Astrocyte (in vitro differentiated cells and primary cell): ENCODE results near the gene MDM1. TPM values are rescaled to one million over a fixed set of nuclear protein-coding genes. Genes with fewer than 3 reads are reported as not detected.

Experiments used
- DNase-seq: peaks from one replicate; pipeline ENCODE4 v3.0.0-alpha.2; 2010; ENCODE audit warnings: low read depth
- FAIRE-seq: peaks from 2 replicates; lab custom pipeline; 2011; peaks lifted over from hg19 to GRCh38; lab: Jason Lieb, UNC
- H2AFZ ChIP-seq: 2 replicates; pipeline ENCODE4 v1.6.0; 2012; ENCODE audit warnings: low read depth, low read length, inconsistent platforms
- H3K27ac ChIP-seq: 2 replicates; pipeline ENCODE4 v1.5.1; 2011; ENCODE audit warnings: low read depth, low read length, inconsistent platforms
- H3K27me3 ChIP-seq: 2 replicates; pipeline ENCODE4 v1.6.0; 2011; ENCODE audit warnings: low read length, inconsistent platforms; ENCODE audit not compliant: insufficient read depth
- H3K36me3 ChIP-seq: 2 replicates; pipeline ENCODE4 v1.5.1; 2011; ENCODE audit warnings: low read length, inconsistent platforms; ENCODE audit not compliant: insufficient read depth
- H3K4me1 ChIP-seq: 2 replicates; pipeline ENCODE4 v1.5.1; 2011; ENCODE audit warnings: low read length, inconsistent platforms; ENCODE audit not compliant: insufficient read depth
- H3K4me2 ChIP-seq: 2 replicates; pipeline ENCODE4 v1.6.0; 2012; ENCODE audit warnings: low read length, inconsistent platforms
- H3K4me3 ChIP-seq: 2 replicates; pipeline ENCODE4 v1.5.1; 2011; ENCODE audit warnings: low read depth, mild to moderate bottlenecking, low read length, inconsistent platforms; ENCODE audit not compliant: insufficient read depth
- H3K79me2 ChIP-seq: 2 replicates; pipeline ENCODE4 v1.6.0; 2012; ENCODE audit warnings: mild to moderate bottlenecking, low read length, inconsistent platforms; ENCODE audit not compliant: insufficient read depth
- H3K9ac ChIP-seq: 2 replicates; pipeline ENCODE4 v1.6.0; 2012; ENCODE audit warnings: mild to moderate bottlenecking, low read length, inconsistent platforms
- H3K9me3 ChIP-seq: 2 replicates; pipeline ENCODE4 v1.5.1; 2012; ENCODE audit warnings: low read depth, mild to moderate bottlenecking, low read length, inconsistent platforms; ENCODE audit not compliant: insufficient read depth
- H4K20me1 ChIP-seq: 2 replicates; pipeline ENCODE4 v1.6.0; 2012; ENCODE audit warnings: low read length, inconsistent platforms; ENCODE audit not compliant: insufficient read depth
- H3K27ac Mint-ChIP-seq: one replicate; pipeline ENCODE4 v1.8.0; 2021; ENCODE audit warnings: mild to moderate bottlenecking, mixed read lengths; ENCODE audit not compliant: unreplicated experiment
- H3K27me3 Mint-ChIP-seq: one replicate; pipeline ENCODE4 v1.8.0; 2021; ENCODE audit warnings: low read depth, mixed read lengths; ENCODE audit not compliant: unreplicated experiment
- H3K36me3 Mint-ChIP-seq: one replicate; pipeline ENCODE4 v1.8.0; 2021; ENCODE audit warnings: low read depth, mixed read lengths; ENCODE audit not compliant: unreplicated experiment
- H3K4me1 Mint-ChIP-seq: one replicate; pipeline ENCODE4 v1.8.0; 2021; ENCODE audit warnings: low read depth, mixed read lengths; ENCODE audit not compliant: unreplicated experiment
- H3K4me3 Mint-ChIP-seq: one replicate; pipeline ENCODE4 v1.8.0; 2021; ENCODE audit warnings: mild to moderate bottlenecking, moderate library complexity, mixed read lengths; ENCODE audit not compliant: unreplicated experiment
- H3K9me3 Mint-ChIP-seq: one replicate; pipeline ENCODE4 v1.8.0; 2021; ENCODE audit warnings: mild to moderate bottlenecking, mixed read lengths; ENCODE audit not compliant: unreplicated experiment
- CTCF ChIP-seq: IDR thresholded peaks from 2 replicates; pipeline ENCODE4 v1.5.1; 2011; ENCODE audit warnings: low read depth, mild to moderate bottlenecking, inconsistent platforms, low read length, moderate library complexity; ENCODE audit not compliant: insufficient read depth
- EZH2 ChIP-seq: IDR thresholded peaks from 2 replicates; pipeline ENCODE4 v1.6.1; 2012; ENCODE audit warnings: mild to moderate bottlenecking, low read length, inconsistent platforms; ENCODE audit not compliant: insufficient read depth
- total RNA-seq: library from RNA; stranded (reverse); gene quantifications from 2 replicates; pipeline ENCODE4 v1.2.1, GENCODE V29; 2021

The MDM1 gene
- total RNA-seq, 1 donor from 2014 or later = 10.8 TPM

GRCh38 chr12:68276402-68276930 is 55.7 kb downstream of the MDM1 start:
- TF ChIP-seq CTCF (no peak), EZH2 (no peak)
- peaks cover 16% of the 10 kb centered on the region for H3K4me1 ChIP-seq
- FAIRE-seq (no peak), DNase-seq (no peak)
- H3K27ac ChIP-seq = no peak overlapping the region
- H3K79me2 ChIP-seq = no peaks in the 10 kb centered on the region
- H3K4me3 ChIP-seq = no peak overlapping the region
- no peaks in the 10 kb centered on the region for H4K20me1 ChIP-seq
- H3K9me3 Mint-ChIP-seq = no peaks in the 10 kb centered on the region
- H3K9ac ChIP-seq = no peak overlapping the region
- no peak overlapping the region for H3K27ac Mint-ChIP-seq
- H3K9me3 ChIP-seq = no peaks in the 10 kb centered on the region
- H3K4me1 Mint-ChIP-seq = peaks cover 5% of the 10 kb centered on the region
- H3K4me2 ChIP-seq = no peak overlapping the region
- H3K36me3 ChIP-seq = no peaks in the 10 kb centered on the region
- H2AFZ ChIP-seq = no peak overlapping the region
- H3K27me3 Mint-ChIP-seq = peaks cover 2% of the 10 kb centered on the region
- H3K4me3 Mint-ChIP-seq = no peak overlapping the region
- H3K36me3 Mint-ChIP-seq = no peaks in the 10 kb centered on the region
- H3K27me3 ChIP-seq = no peaks in the 10 kb centered on the region

GRCh38 chr12:68272732-68273131 is 59.4 kb downstream of the MDM1 start:
- Mint-ChIP-seq H3K27me3 (peaks cover 2% of the 10 kb centered on the region), H3K36me3 (no peaks in the 10 kb centered on the region), H3K4me3 (no peak overlapping the region), H3K27ac (no peak overlapping the region), H3K9me3 (no peaks in the 10 kb centered on the region), H3K4me1 (peaks cover 2% of the 10 kb centered on the region)
- H3K4me2 ChIP-seq = no peak overlapping the region
- no peaks in the 10 kb centered on the region for H3K79me2 ChIP-seq
- H3K9me3 ChIP-seq = no peaks in the 10 kb centered on the region
- H3K27ac ChIP-seq = no peak overlapping the region
- DNase-seq (no peak), FAIRE-seq (no peak)
- H3K36me3 ChIP-seq = no peaks in the 10 kb centered on the region
- no peak overlapping the region for H3K4me3 ChIP-seq
- H2AFZ ChIP-seq = no peak overlapping the region
- TF ChIP-seq EZH2 = no peak
- no peak for TF ChIP-seq CTCF
- no peaks in the 10 kb centered on the region for H3K27me3 ChIP-seq
- no peaks in the 10 kb centered on the region for H4K20me1 ChIP-seq
- peaks cover 3% of the 10 kb centered on the region for H3K4me1 ChIP-seq
- H3K9ac ChIP-seq = no peak overlapping the region

- Histone ChIP-seq H3K9me3 (no peaks in the 10 kb centered on the region), H4K20me1 (no peaks in the 10 kb centered on the region), H3K4me2 (no peak overlapping the region), H2AFZ (no peak overlapping the region), H3K9ac (no peak overlapping the region), H3K4me1 (no peaks in the 10 kb centered on the region), H3K27me3 (no peaks in the 10 kb centered on the region), H3K36me3 (no peaks in the 10 kb centered on the region), H3K79me2 (no peaks in the 10 kb centered on the region), H3K4me3 (no peak overlapping the region), H3K27ac (no peak overlapping the region)
- Mint-ChIP-seq H3K27me3 (peaks cover 2% of the 10 kb centered on the region), H3K36me3 (no peaks in the 10 kb centered on the region), H3K27ac (peak overlapping the region; percentile 5), H3K9me3 (no peaks in the 10 kb centered on the region), H3K4me1 (no peaks in the 10 kb centered on the region), H3K4me3 (no peak overlapping the region)
- TF ChIP-seq CTCF (no peak), EZH2 (no peak)
- DNase-seq = peak; percentile 70
- no peak for FAIRE-seq
Observed at GRCh38 chr12:68271346-68271745, 60.8 kb downstream of the MDM1 start.
